A673 (cell line): Measurements from ENCODE around the gene TBC1D25. TPM values are rescaled to one million over a fixed set of nuclear protein-coding genes. Genes with fewer than 3 reads are reported as not detected.
A peak's percentile ranks its signal among the peaks of the same experiment; 100 is the strongest.

Source experiments
- Bru-seq: library from RNA; stranded (reverse); fragments of 400-500 nt; gene quantifications from one replicate; lab custom pipeline; 2021; lab: Mats Ljungman, UMichigan
- BruChase-seq, 2 experiments: library from RNA; stranded (reverse); fragments of 400-500 nt; gene quantifications; one replicate each; lab custom pipeline; 2021; lab: Mats Ljungman, UMichigan
- BruUV-seq: library from RNA; stranded (reverse); fragments of 400-500 nt; replicated peaks from 2 replicates; lab custom pipeline; 2021; lab: Mats Ljungman, UMichigan
- CTCF ChIA-PET: fragments of 300-600 bp; sonication (Branson Sonifier 250); formaldehyde crosslinking; loops from one replicate; lab custom pipeline; 2022; ENCODE audit warnings: antibody characterized with exemption; lab: Charles Lee
- POLR2A ChIA-PET: fragments of 300-600 bp; sonication (Branson Sonifier 250); formaldehyde crosslinking; loops from one replicate; lab custom pipeline; 2022; ENCODE audit warnings: antibody characterized with exemption; ENCODE audit not compliant: low non-redundant PET; lab: Charles Lee
- DNase-seq: peaks from one replicate; pipeline ENCODE4 v3.0.0-alpha.2; 2015; ENCODE audit warnings: low spot score
- H3K27ac ChIP-seq: fragments of 200-600 bp; sonication (generic); 2 replicates; pipeline ENCODE4 v1.5.1; 2016; ENCODE audit warnings: mixed run types, low read depth, mild to moderate bottlenecking, mixed read lengths, antibody characterized with exemption, low read length; ENCODE audit not compliant: poor library complexity, severe bottlenecking
- H3K27me3 ChIP-seq: fragments of 200-600 bp; sonication (generic); replicated peaks from 2 replicates; pipeline ENCODE4 v1.6.1; 2017; ENCODE audit warnings: mixed run types, low read depth, mild to moderate bottlenecking, mixed read lengths, antibody characterized with exemption, low read length; ENCODE audit not compliant: insufficient read depth, poor library complexity
- H3K36me3 ChIP-seq: fragments of 200-600 bp; sonication (generic); 2 replicates; pipeline ENCODE4 v1.6.1; 2016; ENCODE audit warnings: mixed run types, mild to moderate bottlenecking, mixed read lengths, antibody characterized with exemption, low read length; ENCODE audit not compliant: insufficient read depth, poor library complexity, severe bottlenecking
- H3K4me1 ChIP-seq: fragments of 200-600 bp; sonication (generic); 2 replicates; pipeline ENCODE4 v1.6.1; 2017; ENCODE audit warnings: mixed run types, mild to moderate bottlenecking, mixed read lengths, antibody characterized with exemption, low read length; ENCODE audit not compliant: insufficient read depth, poor library complexity, severe bottlenecking
- H3K4me3 ChIP-seq: fragments of 200-600 bp; sonication (generic); 2 replicates; pipeline ENCODE4 v1.5.1; 2016; ENCODE audit warnings: low read depth, mixed run types, mild to moderate bottlenecking, mixed read lengths, low read length; ENCODE audit not compliant: poor library complexity, severe bottlenecking
- H3K9me3 ChIP-seq: fragments of 200-600 bp; sonication (generic); 2 replicates; pipeline ENCODE4 v1.6.1; 2016; ENCODE audit warnings: mixed run types, low read depth, mild to moderate bottlenecking, mixed read lengths, antibody characterized with exemption, low read length; ENCODE audit not compliant: poor library complexity, severe bottlenecking
- EZH2 ChIP-seq: fragments of 200-600 bp; sonication (generic); IDR thresholded peaks from 2 replicates; pipeline ENCODE4 v1.6.1; 2017; ENCODE audit warnings: borderline replicate concordance, low read depth, mild to moderate bottlenecking, mixed read lengths, antibody characterized with exemption, low read length; ENCODE audit not compliant: poor library complexity, severe bottlenecking
- intact Hi-C: fragments of 100-400 bp; cut with micrococcal nuclease; formaldehyde crosslinking; loops from one replicate; pipeline ENCODE4 v1.10.0; 2022; ENCODE audit not compliant: unreplicated experiment
- long read RNA-seq: library from polyadenylated mRNA; stranded (forward); transcript quantifications from one replicate; pipeline ENCODE4 v2.0.0, GENCODE V29; 2022
- total RNA-seq: library from RNA; stranded (reverse); gene quantifications from 2 replicates; pipeline ENCODE4 v1.2.3, GENCODE V29; 2021
- TF ChIP-seq, protein P1 (sequence below): fragments of 300-800, 200-600 bp; sonication (generic); conservative IDR thresholded peaks from 2 replicates; pipeline ENCODE4 v1.5.1; 2017; ENCODE audit warnings: low read depth, mild to moderate bottlenecking, antibody characterized with exemption, low read length, moderate library complexity, mixed read lengths

Gene TBC1D25, protein sequence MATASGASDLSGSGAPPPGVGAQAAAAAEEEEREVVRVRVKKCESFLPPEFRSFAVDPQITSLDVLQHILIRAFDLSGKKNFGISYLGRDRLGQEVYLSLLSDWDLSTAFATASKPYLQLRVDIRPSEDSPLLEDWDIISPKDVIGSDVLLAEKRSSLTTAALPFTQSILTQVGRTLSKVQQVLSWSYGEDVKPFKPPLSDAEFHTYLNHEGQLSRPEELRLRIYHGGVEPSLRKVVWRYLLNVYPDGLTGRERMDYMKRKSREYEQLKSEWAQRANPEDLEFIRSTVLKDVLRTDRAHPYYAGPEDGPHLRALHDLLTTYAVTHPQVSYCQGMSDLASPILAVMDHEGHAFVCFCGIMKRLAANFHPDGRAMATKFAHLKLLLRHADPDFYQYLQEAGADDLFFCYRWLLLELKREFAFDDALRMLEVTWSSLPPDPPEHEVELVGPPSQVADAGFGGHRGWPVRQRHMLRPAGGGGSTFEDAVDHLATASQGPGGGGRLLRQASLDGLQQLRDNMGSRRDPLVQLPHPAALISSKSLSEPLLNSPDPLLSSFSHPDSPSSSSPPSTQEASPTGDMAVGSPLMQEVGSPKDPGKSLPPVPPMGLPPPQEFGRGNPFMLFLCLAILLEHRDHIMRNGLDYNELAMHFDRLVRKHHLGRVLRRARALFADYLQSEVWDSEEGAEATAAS
- total RNA-seq, result 10.8 and 15.0 TPM in 2 replicates
- percentile 55 among the genes with signal in this experiment for Bru-seq, nascent RNA
- percentile 60 among the genes with signal in this experiment for BruChase-seq, experiment 1, labeled RNA remaining after a 2-hour chase
- percentile 63 among the genes with signal in this experiment for BruChase-seq, experiment 2, labeled RNA remaining after a 6-hour chase
- long read RNA-seq, full-length matches to known transcripts, result 23 of 32 reads
- long read RNA-seq, partial matches to known transcripts, result 0 of 32 reads
- long read RNA-seq, other reads (novel, unspliced or antisense), result 9 of 32 reads

DNA sequence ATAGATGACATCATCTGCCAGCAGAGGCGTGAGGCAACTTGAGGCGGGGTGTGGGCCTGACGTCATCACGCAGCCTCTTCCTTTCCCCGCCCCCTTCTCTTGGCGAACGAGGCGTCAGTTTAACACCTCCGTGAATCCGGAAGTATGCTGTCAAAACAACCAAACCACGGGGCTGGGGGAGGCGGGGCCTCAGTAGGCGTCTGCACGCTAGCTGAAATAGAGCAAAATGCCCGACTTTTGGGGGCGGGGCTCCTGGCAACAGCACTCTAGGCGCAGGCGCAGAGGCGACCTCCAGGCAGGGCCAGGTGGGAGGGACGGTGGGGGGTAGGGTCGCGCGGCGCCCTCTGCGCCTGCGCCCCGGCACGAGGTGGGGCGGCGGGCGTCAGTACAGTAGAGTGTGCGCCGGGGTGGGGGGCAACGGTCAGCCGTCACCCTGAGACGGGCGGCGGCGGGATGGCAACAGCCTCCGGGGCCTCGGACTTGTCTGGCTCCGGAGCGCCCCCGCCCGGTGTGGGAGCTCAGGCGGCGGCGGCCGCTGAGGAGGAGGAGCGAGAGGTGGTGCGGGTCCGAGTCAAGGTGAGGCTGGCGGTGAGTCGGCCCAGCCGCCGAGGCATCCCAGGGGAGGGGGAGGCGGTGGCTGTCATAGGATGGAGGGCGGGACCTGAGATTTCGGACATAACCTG lies at the start of gene TBC1D25:
Gene TBC1D25, plus strand, starts transcription at position 370 of the 683 bp plus-strand sequence. Its CDS starts 84 bp downstream, at position 454.
- intact Hi-C loops, result no loop called here
- BruUV-seq, result no TSS peak
- H3K4me1 ChIP-seq, result no peaks in the 10 kb centered on the region
- H3K9me3 ChIP-seq, result no peaks in the 10 kb centered on the region
- H3K36me3 ChIP-seq, result no peaks in the 10 kb centered on the region
- peak within 1 kb of the TSS; percentile 70 for H3K27ac ChIP-seq
- H3K27me3 ChIP-seq, result no peaks in the 10 kb centered on the region
- DNase-seq, result peak; percentile 97
- POLR2A ChIA-PET, result no interaction called here
- CTCF ChIA-PET, result interaction anchor here (0.6 to 0.7 kb wide), 5 partner anchors 10 to 253 kb away, joined by 3 to 6 read pairs (median 6); no protein-coding TSS in a partner anchor
- peak within 1 kb of the TSS; percentile 71 for H3K4me3 ChIP-seq
- no peak for TF ChIP-seq EZH2
- TF ChIP-seq, protein P1, sequence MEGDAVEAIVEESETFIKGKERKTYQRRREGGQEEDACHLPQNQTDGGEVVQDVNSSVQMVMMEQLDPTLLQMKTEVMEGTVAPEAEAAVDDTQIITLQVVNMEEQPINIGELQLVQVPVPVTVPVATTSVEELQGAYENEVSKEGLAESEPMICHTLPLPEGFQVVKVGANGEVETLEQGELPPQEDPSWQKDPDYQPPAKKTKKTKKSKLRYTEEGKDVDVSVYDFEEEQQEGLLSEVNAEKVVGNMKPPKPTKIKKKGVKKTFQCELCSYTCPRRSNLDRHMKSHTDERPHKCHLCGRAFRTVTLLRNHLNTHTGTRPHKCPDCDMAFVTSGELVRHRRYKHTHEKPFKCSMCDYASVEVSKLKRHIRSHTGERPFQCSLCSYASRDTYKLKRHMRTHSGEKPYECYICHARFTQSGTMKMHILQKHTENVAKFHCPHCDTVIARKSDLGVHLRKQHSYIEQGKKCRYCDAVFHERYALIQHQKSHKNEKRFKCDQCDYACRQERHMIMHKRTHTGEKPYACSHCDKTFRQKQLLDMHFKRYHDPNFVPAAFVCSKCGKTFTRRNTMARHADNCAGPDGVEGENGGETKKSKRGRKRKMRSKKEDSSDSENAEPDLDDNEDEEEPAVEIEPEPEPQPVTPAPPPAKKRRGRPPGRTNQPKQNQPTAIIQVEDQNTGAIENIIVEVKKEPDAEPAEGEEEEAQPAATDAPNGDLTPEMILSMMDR, result peak; percentile 44

DNA sequence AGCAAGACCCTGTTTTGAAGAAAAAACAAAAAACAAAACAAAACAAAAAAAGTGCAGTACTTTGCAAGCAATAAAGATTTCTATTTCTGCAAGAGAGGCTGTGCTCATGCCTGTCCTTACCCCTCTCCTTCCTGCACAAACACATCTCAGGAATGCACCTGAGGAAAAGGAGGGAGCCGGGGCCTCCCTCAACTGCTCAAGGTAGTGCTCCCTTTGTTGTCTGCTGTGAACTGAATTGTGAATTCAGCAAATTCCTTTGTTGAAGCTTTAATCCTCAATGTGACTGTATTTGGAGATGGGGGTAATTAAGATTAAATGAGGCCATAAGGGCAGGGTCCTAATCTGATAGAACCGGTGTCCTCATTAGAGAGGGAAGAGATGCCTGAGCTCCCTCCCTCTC lies 49.6 kb upstream of the TBC1D25 start:
- no peaks in the 10 kb centered on the region for H3K27me3 ChIP-seq
- TF ChIP-seq EZH2, result no peak
- TF ChIP-seq, protein P1, result no peak
- intact Hi-C loops, result loop anchor here (10.0 kb wide), 1 partner anchor 405 kb away; no protein-coding TSS in a partner anchor
- H3K27ac ChIP-seq, result no peak overlapping the region
- no peaks in the 10 kb centered on the region for H3K9me3 ChIP-seq
- no peaks in the 10 kb centered on the region for H3K4me1 ChIP-seq
- no TSS peak for BruUV-seq
- no peaks in the 10 kb centered on the region for H3K36me3 ChIP-seq
- ChIA-PET POLR2A (no interaction called here), CTCF (no interaction called here)
- DNase-seq, result no peak
- H3K4me3 ChIP-seq, result no peak overlapping the region

DNA sequence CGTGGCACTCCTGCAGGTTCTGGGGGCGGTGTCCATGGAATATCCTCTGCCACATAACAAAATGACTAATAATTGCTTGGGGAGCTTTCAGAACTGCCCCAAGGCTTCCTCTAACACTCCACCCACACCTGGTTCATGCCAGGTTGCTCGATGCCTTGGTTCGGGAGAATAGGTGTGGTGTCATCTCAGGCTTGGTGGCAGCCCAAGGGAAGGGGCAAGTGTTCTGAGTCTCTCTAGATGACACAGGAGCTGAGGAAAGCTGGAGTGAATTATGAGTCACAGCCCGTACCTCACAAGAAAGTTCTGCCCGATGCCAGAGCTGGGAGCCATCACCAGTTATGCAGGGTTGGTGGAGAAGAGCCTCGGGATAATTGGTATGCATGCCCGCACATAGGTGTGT lies 48.9 kb upstream of the TBC1D25 start:
- Histone ChIP-seq H3K27ac (no peak overlapping the region), H3K4me1 (no peaks in the 10 kb centered on the region), H3K27me3 (no peaks in the 10 kb centered on the region), H3K36me3 (no peaks in the 10 kb centered on the region), H3K4me3 (no peak overlapping the region), H3K9me3 (no peaks in the 10 kb centered on the region)
- DNase-seq, result no peak
- intact Hi-C loops, result loop anchor here (10.0 kb wide), 1 partner anchor 406 kb away; no protein-coding TSS in a partner anchor
- CTCF ChIA-PET, result no interaction called here
- no TSS peak for BruUV-seq
- TF ChIP-seq EZH2, result no peak
- TF ChIP-seq, protein P1, result no peak
- POLR2A ChIA-PET, result no interaction called here
